ENCODE measurements around the gene GABRD. TPM values are rescaled to one million over a fixed set of nuclear protein-coding genes. Genes with fewer than 3 reads are reported as not detected.

Gene GABRD
- total and polyA plus RNA-seq, 4 donors, result 0.41 to 6.8 (median 1.8) TPM

GRCh38 chr1:2021550-2021949, 2.4 kb downstream of the GABRD start:
- H3K9ac ChIP-seq (ENCODE audit: insufficient read depth in 1 of 2, low read length in 2 of 2), result no peak overlapping the region
- H3K9me3 ChIP-seq (ENCODE audit: control insufficient read depth in 4 of 4, insufficient read depth in 3 of 4, low read length in 3 of 4), result peaks cover 0 to 3% (median 0%) of the 10 kb centered on the region in 4 donors
- H3K4me3 ChIP-seq, result no peak overlapping the region
- peaks cover 3 to 35% (median 15%) of the 10 kb centered on the region in 3 donors for H3K27me3 ChIP-seq (ENCODE audit: control insufficient read depth in 3 of 3, insufficient read depth in 3 of 3, low read length in 2 of 3)
- no peak overlapping the region for H3K27ac ChIP-seq (ENCODE audit: low read depth in 1 of 2, low read length in 1 of 2)
- peaks cover 0 to 34% (median 4%) of the 10 kb centered on the region in 5 donors for H3K4me1 ChIP-seq (ENCODE audit: control insufficient read depth in 5 of 5, insufficient read depth in 5 of 5, low read length in 5 of 5)
- WGBS, 2 donors, result 87 to 89% methylated on average over 25 of the region's 25 CpGs
- TF ChIP-seq, protein P1, sequence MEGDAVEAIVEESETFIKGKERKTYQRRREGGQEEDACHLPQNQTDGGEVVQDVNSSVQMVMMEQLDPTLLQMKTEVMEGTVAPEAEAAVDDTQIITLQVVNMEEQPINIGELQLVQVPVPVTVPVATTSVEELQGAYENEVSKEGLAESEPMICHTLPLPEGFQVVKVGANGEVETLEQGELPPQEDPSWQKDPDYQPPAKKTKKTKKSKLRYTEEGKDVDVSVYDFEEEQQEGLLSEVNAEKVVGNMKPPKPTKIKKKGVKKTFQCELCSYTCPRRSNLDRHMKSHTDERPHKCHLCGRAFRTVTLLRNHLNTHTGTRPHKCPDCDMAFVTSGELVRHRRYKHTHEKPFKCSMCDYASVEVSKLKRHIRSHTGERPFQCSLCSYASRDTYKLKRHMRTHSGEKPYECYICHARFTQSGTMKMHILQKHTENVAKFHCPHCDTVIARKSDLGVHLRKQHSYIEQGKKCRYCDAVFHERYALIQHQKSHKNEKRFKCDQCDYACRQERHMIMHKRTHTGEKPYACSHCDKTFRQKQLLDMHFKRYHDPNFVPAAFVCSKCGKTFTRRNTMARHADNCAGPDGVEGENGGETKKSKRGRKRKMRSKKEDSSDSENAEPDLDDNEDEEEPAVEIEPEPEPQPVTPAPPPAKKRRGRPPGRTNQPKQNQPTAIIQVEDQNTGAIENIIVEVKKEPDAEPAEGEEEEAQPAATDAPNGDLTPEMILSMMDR (IDR thresholded peaks at IDR 0.05; ENCODE audit: control extremely low read depth, extremely low read depth), result no peak
- H3K36me3 ChIP-seq (ENCODE audit: control insufficient read depth in 4 of 4, insufficient read depth in 4 of 4, low read length in 4 of 4), result no peaks in the 10 kb centered on the region
- no peak for DNase-seq
- no peak for ATAC-seq (ENCODE audit: insufficient read depth, low FRiP score)

GRCh38 chr1:2022063-2022770, 3.1 kb downstream of the GABRD start:
- H3K4me1 ChIP-seq (ENCODE audit: control insufficient read depth in 5 of 5, insufficient read depth in 5 of 5, low read length in 5 of 5), result peaks cover 0 to 34% (median 4%) of the 10 kb centered on the region in 5 donors
- peaks cover 3 to 33% (median 15%) of the 10 kb centered on the region in 3 donors for H3K27me3 ChIP-seq (ENCODE audit: control insufficient read depth in 3 of 3, insufficient read depth in 3 of 3, low read length in 2 of 3)
- ATAC-seq (ENCODE audit: insufficient read depth, low FRiP score) (no peak), DNase-seq (no peak)
- no peaks in the 10 kb centered on the region for H3K36me3 ChIP-seq (ENCODE audit: control insufficient read depth in 4 of 4, insufficient read depth in 4 of 4, low read length in 4 of 4)
- TF ChIP-seq, protein P1 (IDR thresholded peaks at IDR 0.05; ENCODE audit: control extremely low read depth, extremely low read depth), result no peak
- peaks cover 0 to 3% (median 0%) of the 10 kb centered on the region in 4 donors for H3K9me3 ChIP-seq (ENCODE audit: control insufficient read depth in 4 of 4, insufficient read depth in 3 of 4, low read length in 3 of 4)
- no peak overlapping the region for H3K27ac ChIP-seq (ENCODE audit: low read depth in 1 of 2, low read length in 1 of 2)
- no peak overlapping the region for H3K4me3 ChIP-seq
- H3K9ac ChIP-seq (ENCODE audit: insufficient read depth in 1 of 2, low read length in 2 of 2), result no peak overlapping the region
- WGBS, 2 donors, result 71 to 72% methylated on average over 20 to 21 of the region's 21 CpGs

DNA sequence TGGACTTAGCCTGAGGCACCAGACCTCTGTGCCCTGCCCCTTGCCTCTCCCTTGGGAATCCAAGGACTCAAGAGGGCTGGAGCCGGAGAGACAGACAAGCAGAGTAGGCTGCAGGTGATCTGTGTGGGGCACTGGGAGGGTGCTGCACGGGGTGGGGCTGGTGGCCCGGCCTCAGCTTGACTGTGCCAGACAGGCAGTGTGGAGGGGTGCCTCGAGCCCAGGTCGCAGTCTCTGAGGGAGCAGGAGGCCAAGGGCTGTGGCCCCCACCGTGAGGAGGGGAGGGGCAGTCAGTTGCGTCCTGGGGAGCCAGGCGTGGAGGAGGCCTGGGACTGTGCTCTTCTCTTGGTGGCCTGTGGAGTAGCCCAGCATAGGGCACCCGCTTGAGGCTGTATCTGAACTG, 4.0 kb downstream of the GABRD start:
- Histone ChIP-seq H3K4me1 (ENCODE audit: control insufficient read depth in 5 of 5, insufficient read depth in 5 of 5, low read length in 5 of 5) (peaks cover 0 to 34% (median 4%) of the 10 kb centered on the region in 5 donors), H3K27me3 (ENCODE audit: control insufficient read depth in 3 of 3, insufficient read depth in 3 of 3, low read length in 2 of 3) (peaks cover 3 to 29% (median 15%) of the 10 kb centered on the region in 3 donors), H3K27ac (ENCODE audit: low read depth in 1 of 2, low read length in 1 of 2) (no peak overlapping the region), H3K36me3 (ENCODE audit: control insufficient read depth in 4 of 4, insufficient read depth in 4 of 4, low read length in 4 of 4) (no peaks in the 10 kb centered on the region), H3K4me3 (no peak overlapping the region), H3K9me3 (ENCODE audit: control insufficient read depth in 4 of 4, insufficient read depth in 3 of 4, low read length in 3 of 4) (peaks cover 0 to 3% (median 0%) of the 10 kb centered on the region in 4 donors), H3K9ac (ENCODE audit: insufficient read depth in 1 of 2, low read length in 2 of 2) (no peak overlapping the region)
- ATAC-seq (ENCODE audit: insufficient read depth, low FRiP score) (no peak), DNase-seq (no peak)
- 80 to 86% methylated on average over 9 of the region's 9 CpGs for WGBS, 2 donors
- TF ChIP-seq, protein P1 (IDR thresholded peaks at IDR 0.05; ENCODE audit: control extremely low read depth, extremely low read depth), result no peak

Data from lung (tissue), 12 donors.